ENCODE data around the gene PRKN. TPM values are rescaled to one million over a fixed set of nuclear protein-coding genes. Genes with fewer than 3 reads are reported as not detected.

The PRKN gene
- total RNA-seq, 1 experiment from 2014 or later = 1.2 TPM

DNA sequence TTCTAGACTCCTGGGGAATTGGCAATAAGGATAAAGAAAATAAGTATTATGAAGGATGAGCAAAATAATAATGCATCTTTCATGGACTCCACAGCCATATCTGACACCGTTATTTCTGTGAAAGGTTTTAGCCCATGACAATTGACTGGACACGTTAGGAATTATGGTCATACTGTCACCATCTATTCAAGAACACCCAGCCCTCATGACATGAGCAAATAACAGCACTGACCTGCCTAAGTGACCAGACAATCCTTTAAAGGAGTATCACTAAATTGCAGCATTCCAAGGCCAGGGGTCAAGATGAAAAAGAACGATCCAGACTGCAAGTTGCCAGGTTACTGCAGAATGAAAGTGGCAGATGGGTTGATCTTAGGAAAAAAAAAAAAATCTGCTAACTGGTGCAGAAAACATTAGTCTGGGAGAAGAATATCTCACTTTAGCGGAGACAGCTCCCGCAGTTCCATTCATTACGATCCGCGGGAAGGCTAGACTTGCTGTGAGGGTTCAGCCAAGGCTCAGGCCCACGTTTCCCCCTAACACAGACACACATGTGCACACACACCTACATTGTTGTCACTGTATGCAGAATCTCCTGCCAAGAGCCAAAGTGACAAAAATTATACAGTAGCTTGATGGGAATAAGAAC lies 1216.0 kb downstream of the PRKN start:
- no peak for DNase-seq (ENCODE audit: low spot score)
- ChIA-PET CTCF (no interaction called here), POLR2A (ENCODE audit: low non-redundant PET) (no interaction called here)
- Histone ChIP-seq H3K9me3 (ENCODE audit: low read depth, low read length, poor library complexity, severe bottlenecking) (no peaks in the 10 kb centered on the region), H3K36me3 (ENCODE audit: insufficient read depth, low read length, poor library complexity, severe bottlenecking) (no peaks in the 10 kb centered on the region), H3K4me1 (ENCODE audit: insufficient read depth, low read length, poor library complexity, severe bottlenecking) (no peaks in the 10 kb centered on the region), H3K27me3 (replicated peaks; ENCODE audit: insufficient read depth, low read depth, low read length, poor library complexity) (no peaks in the 10 kb centered on the region), H3K27ac (ENCODE audit: low read depth, low read length, poor library complexity, severe bottlenecking) (no peak overlapping the region), H3K4me3 (ENCODE audit: low read depth, low read length, poor library complexity, severe bottlenecking) (no peak overlapping the region)
- intact Hi-C loops (cut with micrococcal nuclease; ENCODE audit: unreplicated experiment) = no loop called here
- BruUV-seq (replicated peaks) = no TSS peak
- TF ChIP-seq, protein P1, sequence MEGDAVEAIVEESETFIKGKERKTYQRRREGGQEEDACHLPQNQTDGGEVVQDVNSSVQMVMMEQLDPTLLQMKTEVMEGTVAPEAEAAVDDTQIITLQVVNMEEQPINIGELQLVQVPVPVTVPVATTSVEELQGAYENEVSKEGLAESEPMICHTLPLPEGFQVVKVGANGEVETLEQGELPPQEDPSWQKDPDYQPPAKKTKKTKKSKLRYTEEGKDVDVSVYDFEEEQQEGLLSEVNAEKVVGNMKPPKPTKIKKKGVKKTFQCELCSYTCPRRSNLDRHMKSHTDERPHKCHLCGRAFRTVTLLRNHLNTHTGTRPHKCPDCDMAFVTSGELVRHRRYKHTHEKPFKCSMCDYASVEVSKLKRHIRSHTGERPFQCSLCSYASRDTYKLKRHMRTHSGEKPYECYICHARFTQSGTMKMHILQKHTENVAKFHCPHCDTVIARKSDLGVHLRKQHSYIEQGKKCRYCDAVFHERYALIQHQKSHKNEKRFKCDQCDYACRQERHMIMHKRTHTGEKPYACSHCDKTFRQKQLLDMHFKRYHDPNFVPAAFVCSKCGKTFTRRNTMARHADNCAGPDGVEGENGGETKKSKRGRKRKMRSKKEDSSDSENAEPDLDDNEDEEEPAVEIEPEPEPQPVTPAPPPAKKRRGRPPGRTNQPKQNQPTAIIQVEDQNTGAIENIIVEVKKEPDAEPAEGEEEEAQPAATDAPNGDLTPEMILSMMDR (conservative IDR thresholded peaks at IDR 0.05; ENCODE audit: low read depth, low read length) = no peak
- no peak for TF ChIP-seq EZH2 (IDR thresholded peaks at IDR 0.05; ENCODE audit: borderline replicate concordance, low read depth, low read length, poor library complexity, severe bottlenecking)

DNA sequence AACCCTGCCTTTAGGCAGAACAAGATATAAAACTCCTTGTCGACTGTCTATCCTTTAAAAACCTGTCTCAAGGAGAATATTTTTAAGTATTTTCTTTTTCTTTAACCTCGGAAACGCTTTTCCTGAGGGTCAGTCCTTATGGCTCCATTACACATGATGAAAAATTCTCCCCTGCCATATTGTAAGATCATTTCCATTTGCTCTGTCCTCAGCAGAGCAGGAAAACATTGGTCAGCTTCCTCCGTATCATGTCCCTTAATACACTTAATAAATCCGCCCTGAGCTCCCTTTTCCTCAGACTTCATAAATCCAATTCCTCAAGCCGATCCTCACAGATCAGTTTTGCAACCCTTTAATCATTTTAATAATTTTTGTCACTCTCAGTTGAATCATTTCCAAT lies 1219.2 kb downstream of the PRKN start:
- Histone ChIP-seq H3K27me3 (replicated peaks; ENCODE audit: insufficient read depth, low read depth, low read length, poor library complexity) (no peaks in the 10 kb centered on the region), H3K4me3 (ENCODE audit: low read depth, low read length, poor library complexity, severe bottlenecking) (no peak overlapping the region), H3K27ac (ENCODE audit: low read depth, low read length, poor library complexity, severe bottlenecking) (no peak overlapping the region), H3K9me3 (ENCODE audit: low read depth, low read length, poor library complexity, severe bottlenecking) (no peaks in the 10 kb centered on the region), H3K4me1 (ENCODE audit: insufficient read depth, low read length, poor library complexity, severe bottlenecking) (no peaks in the 10 kb centered on the region), H3K36me3 (ENCODE audit: insufficient read depth, low read length, poor library complexity, severe bottlenecking) (no peaks in the 10 kb centered on the region)
- no TSS peak for BruUV-seq (replicated peaks)
- intact Hi-C loops (cut with micrococcal nuclease; ENCODE audit: unreplicated experiment) = no loop called here
- DNase-seq (ENCODE audit: low spot score) = no peak
- ChIA-PET POLR2A (ENCODE audit: low non-redundant PET) (no interaction called here), CTCF (no interaction called here)
- no peak for TF ChIP-seq EZH2 (IDR thresholded peaks at IDR 0.05; ENCODE audit: borderline replicate concordance, low read depth, low read length, poor library complexity, severe bottlenecking)
- TF ChIP-seq, protein P1 (conservative IDR thresholded peaks at IDR 0.05; ENCODE audit: low read depth, low read length) = no peak

DNA sequence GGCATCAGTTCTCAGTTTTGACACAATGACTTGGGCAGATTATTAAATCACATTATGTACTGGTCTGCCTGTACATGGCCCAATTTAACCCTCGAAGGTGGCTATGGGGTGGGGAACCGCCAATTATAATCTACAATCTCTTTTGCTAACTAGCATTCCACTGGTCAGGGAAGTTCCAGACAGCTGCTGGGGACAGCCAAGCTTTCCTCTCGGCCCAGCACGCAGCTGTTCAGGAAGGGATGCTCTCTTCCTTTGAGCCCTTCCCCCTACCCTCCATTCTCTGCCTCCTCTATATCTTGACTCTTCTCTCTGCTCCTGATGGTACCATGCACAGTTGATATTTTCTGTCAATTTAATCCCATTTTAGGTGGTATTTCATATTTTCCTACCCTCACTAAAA lies 1220.2 kb downstream of the PRKN start:
- H3K27ac ChIP-seq (ENCODE audit: low read depth, low read length, poor library complexity, severe bottlenecking) = no peak overlapping the region
- DNase-seq (ENCODE audit: low spot score) = no peak
- intact Hi-C loops (cut with micrococcal nuclease; ENCODE audit: unreplicated experiment) = no loop called here
- ChIA-PET POLR2A (ENCODE audit: low non-redundant PET) (no interaction called here), CTCF (no interaction called here)
- no peak for TF ChIP-seq EZH2 (IDR thresholded peaks at IDR 0.05; ENCODE audit: borderline replicate concordance, low read depth, low read length, poor library complexity, severe bottlenecking)
- TF ChIP-seq, protein P1 (conservative IDR thresholded peaks at IDR 0.05; ENCODE audit: low read depth, low read length) = no peak
- no TSS peak for BruUV-seq (replicated peaks)
- H3K36me3 ChIP-seq (ENCODE audit: insufficient read depth, low read length, poor library complexity, severe bottlenecking) = no peaks in the 10 kb centered on the region
- no peak overlapping the region for H3K4me3 ChIP-seq (ENCODE audit: low read depth, low read length, poor library complexity, severe bottlenecking)
- no peaks in the 10 kb centered on the region for H3K27me3 ChIP-seq (replicated peaks; ENCODE audit: insufficient read depth, low read depth, low read length, poor library complexity)
- no peaks in the 10 kb centered on the region for H3K4me1 ChIP-seq (ENCODE audit: insufficient read depth, low read length, poor library complexity, severe bottlenecking)
- H3K9me3 ChIP-seq (ENCODE audit: low read depth, low read length, poor library complexity, severe bottlenecking) = no peaks in the 10 kb centered on the region

Data from A673 (cell line).